Kidney capillary endothelial cell (primary cell): Measurements from ENCODE around the gene TPR.
"Not testable (repeated sequence)": the region's sequence is repeated elsewhere in the genome, so short reads cannot be mapped to it uniquely, and the experiment has no call there.

Experiments
- DNase-seq: peaks from one replicate; pipeline ENCODE4 v3.0.0-alpha.2; 2018; ENCODE audit warnings: low spot score

Gene TPR

GRCh38 chr1:186375152-186375928 is at the start of gene TPR, which contains the start of gene ODR4:
TSS of gene TPR (minus strand) at chr1:186375253. CDS start at chr1:186375028, 225 bp downstream.
TSS of gene ODR4 (plus strand) at chr1:186375838. CDS start at chr1:186379786, 3,948 bp downstream.
- DNase-seq = peak; percentile 98

- no peak for DNase-seq
Measured at GRCh38 chr1:186424539-186424938, 49.5 kb upstream of the TPR start.

- DNase-seq = no peak
Measured at GRCh38 chr1:186421446-186421845, 46.4 kb upstream of the TPR start.

GRCh38 chr1:186420923-186421322 is 45.9 kb upstream of the TPR start:
- no peak for DNase-seq

- DNase-seq = no peak
Measured at GRCh38 chr1:186420311-186420710, 45.3 kb upstream of the TPR start.

- no peak for DNase-seq
Measured at GRCh38 chr1:186418503-186418902, 43.5 kb upstream of the TPR start.

GRCh38 chr1:186413319-186413718 is 38.3 kb upstream of the TPR start:
- DNase-seq = no peak

GRCh38 chr1:186409091-186409490 is 34.0 kb upstream of the TPR start:
- no peak for DNase-seq

GRCh38 chr1:186404454-186405051 is 29.5 kb upstream of the TPR start:
- peak; percentile 76 for DNase-seq

GRCh38 chr1:186403632-186404031 is 28.6 kb upstream of the TPR start:
- no peak for DNase-seq

- not testable (repeated sequence) for DNase-seq
Measured at GRCh38 chr1:186401446-186401845, 26.4 kb upstream of the TPR start.

GRCh38 chr1:186392711-186393110 is 17.7 kb upstream of the TPR start:
- not testable (repeated sequence) for DNase-seq

- DNase-seq = no peak
Measured at GRCh38 chr1:186391841-186392240, 16.8 kb upstream of the TPR start.

- DNase-seq = no peak
Measured at GRCh38 chr1:186390925-186391324, 15.9 kb upstream of the TPR start.

GRCh38 chr1:186386725-186387383 is 11.8 kb upstream of the TPR start:
- DNase-seq = no peak

GRCh38 chr1:186375929-186376319 is 871 bp upstream of the TPR start:
- DNase-seq = no peak

GRCh38 chr1:186374303-186375151 is 526 bp downstream of the TPR start:
- peak; percentile 25 for DNase-seq

GRCh38 chr1:186347837-186348691 is 27.0 kb downstream of the TPR start:
- DNase-seq = not testable (repeated sequence)

- DNase-seq = no peak
Measured at GRCh38 chr1:186340772-186341171, 34.3 kb downstream of the TPR start.

GRCh38 chr1:186337554-186337953 is 37.5 kb downstream of the TPR start:
- DNase-seq = no peak

- DNase-seq = no peak
Measured at GRCh38 chr1:186330758-186331157, 44.3 kb downstream of the TPR start.
